SHP77 (cell line): ENCODE data around the gene SLX4IP.

ENCODE experiments used
- DNase-seq, 2 experiments: peaks; one replicate each; lab custom pipeline; 2025; lab: John Stamatoyannopoulos, UW

SLX4IP gene

GRCh38 chr20:10550204-10551118, 115.4 kb downstream of the SLX4IP start:
- no peak for DNase-seq

GRCh38 chr20:10551732-10552724, 116.9 kb downstream of the SLX4IP start:
- no peak for DNase-seq

GRCh38 chr20:10553326-10553984, 118.3 kb downstream of the SLX4IP start:
- peak; percentile 78 to 83 for DNase-seq

GRCh38 chr20:10554285-10554684, 119.2 kb downstream of the SLX4IP start:
- DNase-seq = no peak

- no peak for DNase-seq
Measured at GRCh38 chr20:10555393-10555792, 120.3 kb downstream of the SLX4IP start.

- DNase-seq = no peak
Measured at GRCh38 chr20:10555865-10556308, 120.8 kb downstream of the SLX4IP start.

- DNase-seq = no peak
Measured at GRCh38 chr20:10556519-10557083, 121.5 kb downstream of the SLX4IP start.

GRCh38 chr20:10557685-10558084, 122.6 kb downstream of the SLX4IP start:
- peak; percentile 86 to 95 for DNase-seq

- DNase-seq = no peak
Measured at GRCh38 chr20:10558635-10559187, 123.6 kb downstream of the SLX4IP start.

GRCh38 chr20:10559266-10559665, 124.2 kb downstream of the SLX4IP start:
- no peak for DNase-seq

- no peak for DNase-seq
Measured at GRCh38 chr20:10560686-10561085, 125.6 kb downstream of the SLX4IP start.

GRCh38 chr20:10561302-10561701, 126.2 kb downstream of the SLX4IP start:
- DNase-seq = no peak

- no peak for DNase-seq
Measured at GRCh38 chr20:10562899-10563298, 127.8 kb downstream of the SLX4IP start.

- no peak for DNase-seq
Measured at GRCh38 chr20:10563935-10564492, 128.9 kb downstream of the SLX4IP start.

- DNase-seq = no peak
Measured at GRCh38 chr20:10565191-10565921, 130.3 kb downstream of the SLX4IP start.

- no peak for DNase-seq
Measured at GRCh38 chr20:10565922-10566897, 131.1 kb downstream of the SLX4IP start.

- DNase-seq = no peak
Measured at GRCh38 chr20:10568032-10568431, 132.9 kb downstream of the SLX4IP start.

- DNase-seq = no peak
Measured at GRCh38 chr20:10571313-10571815, 136.3 kb downstream of the SLX4IP start.

- no peak for DNase-seq
Measured at GRCh38 chr20:10572853-10573252, 137.7 kb downstream of the SLX4IP start.
